IPS DF 4.7 (cell line): ENCODE data around the gene CSNK1G3.
"Not testable (repeated sequence)": the region's sequence is repeated elsewhere in the genome, so short reads cannot be mapped to it uniquely, and the experiment has no call there.

Source experiments
- DNase-seq: peaks from one replicate; pipeline ENCODE4 v3.0.0-alpha.2; 2013; ENCODE audit warnings: low spot score; ENCODE audit errors: extremely low read depth

CSNK1G3 gene

GRCh38 chr5:123636006-123636405, 124.0 kb downstream of the CSNK1G3 start:
- DNase-seq, result no peak

- not testable (repeated sequence) for DNase-seq
These were observed 125.1 kb downstream of the CSNK1G3 start for GRCh38 chr5:123637028-123637427.

GRCh38 chr5:123639244-123639643, 127.3 kb downstream of the CSNK1G3 start:
- no peak for DNase-seq

- no peak for DNase-seq
These were observed 133.1 kb downstream of the CSNK1G3 start for GRCh38 chr5:123645024-123645603.

- DNase-seq, result no peak
These were observed 135.1 kb downstream of the CSNK1G3 start for GRCh38 chr5:123647066-123647465.

- no peak for DNase-seq
These were observed 139.3 kb downstream of the CSNK1G3 start for GRCh38 chr5:123651234-123651633.

GRCh38 chr5:123659011-123659410, 147.0 kb downstream of the CSNK1G3 start:
- DNase-seq, result no peak

GRCh38 chr5:123659495-123659894, 147.5 kb downstream of the CSNK1G3 start:
- no peak for DNase-seq

GRCh38 chr5:123664961-123665360, 153.0 kb downstream of the CSNK1G3 start:
- DNase-seq, result no peak

- no peak for DNase-seq
These were observed 153.9 kb downstream of the CSNK1G3 start for GRCh38 chr5:123665822-123666371.
